HepG2 (cell line): Measurements from ENCODE around the gene RHBDD1.

ENCODE experiments used
- HOXA7 ChIP-seq: sonication (generic); formaldehyde crosslinking; IDR thresholded peaks from 2 replicates; pipeline ENCODE4 v1.8.1; 2022; ENCODE audit warnings: mild to moderate bottlenecking, missing genetic modification reagents, moderate library complexity
- ZNF629 ChIP-seq: sonication (generic); formaldehyde crosslinking; conservative IDR thresholded peaks from 2 replicates; pipeline ENCODE4 v1.5.0; 2020; ENCODE audit warnings: missing genetic modification reagents

- TF ChIP-seq ZNF629 (no peak), HOXA7 (no peak)
These were observed 32.4 kb upstream of the RHBDD1 start for GRCh38 chr2:226803410-226803809.
